Neuronal stem cell (in vitro differentiated cells): ENCODE data around the gene TMIE.

Source experiments
- DNase-seq: peaks from one replicate; pipeline ENCODE4 v3.0.0-alpha.2; 2013; ENCODE audit warnings: low spot score
- H2AFZ ChIP-seq: one replicate; pipeline ENCODE4 v1.6.1; 2013; ENCODE audit warnings: mild to moderate bottlenecking, low read length, inconsistent platforms
- H2AK5ac ChIP-seq: 2 replicates; pipeline ENCODE4 v1.6.1; 2013; ENCODE audit warnings: low read depth, mild to moderate bottlenecking, inconsistent platforms, low read length, moderate library complexity, mixed read lengths
- H2BK120ac ChIP-seq: 2 replicates; pipeline ENCODE4 v1.6.1; 2013; ENCODE audit warnings: low read depth, mild to moderate bottlenecking, inconsistent platforms, low read length, moderate library complexity, mixed read lengths
- H2BK12ac ChIP-seq: one replicate; pipeline ENCODE4 v1.6.1; 2013; ENCODE audit warnings: low read length, inconsistent platforms
- H2BK15ac ChIP-seq: 2 replicates; pipeline ENCODE4 v1.6.1; 2013; ENCODE audit warnings: mild to moderate bottlenecking, low read length, inconsistent platforms, mixed read lengths
- H2BK5ac ChIP-seq: one replicate; pipeline ENCODE4 v1.6.1; 2013; ENCODE audit warnings: inconsistent platforms, mild to moderate bottlenecking, low read length, moderate library complexity
- H3K14ac ChIP-seq: one replicate; pipeline ENCODE4 v1.6.1; 2013; ENCODE audit warnings: low read length, inconsistent platforms
- H3K18ac ChIP-seq: 2 replicates; pipeline ENCODE4 v1.6.1; 2013; ENCODE audit warnings: low read length, inconsistent platforms
- H3K23ac ChIP-seq: 2 replicates; pipeline ENCODE4 v1.6.1; 2013; ENCODE audit warnings: low read depth, mild to moderate bottlenecking, mixed read lengths, low read length, inconsistent platforms; ENCODE audit not compliant: poor library complexity
- H3K27ac ChIP-seq: replicated peaks from 3 replicates; pipeline ENCODE4 v1.5.1; 2013; ENCODE audit warnings: low read length, inconsistent platforms
- H3K27me3 ChIP-seq, 3 experiments: 2 replicates each; pipeline ENCODE4 v1.6.1; 2013; ENCODE audit warnings: low read length in 3 of 3, mild to moderate bottlenecking in 2 of 3, inconsistent platforms in 1 of 3, low read depth in 1 of 3, mixed read lengths in 1 of 3, moderate library complexity in 1 of 3; ENCODE audit not compliant: control insufficient read depth in 3 of 3, insufficient read depth in 3 of 3
- H3K36me3 ChIP-seq, 2 donors: replicated peaks in 1 of 2; 2 replicates each; pipeline ENCODE4 v1.6.1; 2013; ENCODE audit warnings: low read length in 2 of 2; ENCODE audit not compliant: control insufficient read depth in 2 of 2, insufficient read depth in 2 of 2
- H3K4ac ChIP-seq: 2 replicates; pipeline ENCODE4 v1.6.1; 2013; ENCODE audit warnings: inconsistent platforms, mild to moderate bottlenecking, low read length, moderate library complexity
- H3K4me1 ChIP-seq, 2 donors: 1 replicate in 1 of 2; 2 replicates in 1 of 2; pipeline ENCODE4 v1.6.1; 2013; ENCODE audit warnings: low read length in 2 of 2, low read depth in 1 of 2; ENCODE audit not compliant: control insufficient read depth in 2 of 2, insufficient read depth in 1 of 2
- H3K4me2 ChIP-seq: one replicate; pipeline ENCODE4 v1.6.1; 2013; ENCODE audit warnings: mild to moderate bottlenecking, low read length, inconsistent platforms; ENCODE audit not compliant: insufficient read depth, poor library complexity, severe bottlenecking
- H3K4me3 ChIP-seq, 2 donors: 2 replicates each; pipeline ENCODE4 v1.5.1; 2013; ENCODE audit warnings: low read length in 2 of 2, mild to moderate bottlenecking in 2 of 2, inconsistent platforms in 1 of 2, moderate library complexity in 1 of 2
- H3K79me1 ChIP-seq: one replicate; pipeline ENCODE4 v1.6.1; 2013; ENCODE audit warnings: low read depth, mild to moderate bottlenecking, inconsistent platforms, low read length, moderate library complexity
- H3K9ac ChIP-seq: one replicate; pipeline ENCODE4 v1.6.1; 2013; ENCODE audit warnings: mild to moderate bottlenecking, low read depth, low read length, inconsistent platforms; ENCODE audit not compliant: poor library complexity
- H3K9me3 ChIP-seq, 2 donors: replicated peaks in 1 of 2; 2 replicates each; pipeline versions ENCODE3 to v1.6.1; 2013; ENCODE audit warnings: low read length in 2 of 2, mild to moderate bottlenecking in 2 of 2, inconsistent platforms in 1 of 2, low read depth in 1 of 2, mixed read lengths in 1 of 2, moderate library complexity in 1 of 2; ENCODE audit not compliant: control insufficient read depth in 2 of 2, insufficient read depth in 1 of 2
- H4K8ac ChIP-seq: one replicate; pipeline ENCODE4 v1.6.1; 2013; ENCODE audit warnings: low read depth, mild to moderate bottlenecking, inconsistent platforms, low read length, moderate library complexity
- H4K91ac ChIP-seq: one replicate; pipeline ENCODE4 v1.6.1; 2013; ENCODE audit warnings: low read length, low read depth, mild to moderate bottlenecking, inconsistent platforms; ENCODE audit not compliant: poor library complexity
- WGBS, 2 donors: extraction: QIAGEN DNeasy Blood & Tissue Kit; methylation state at CpG; one replicate each; pipeline ENCODE4 v1.1.7; 2013; ENCODE audit warnings: missing lambda C conversion rate in 2 of 2, mixed read lengths in 1 of 2; ENCODE audit not compliant: insufficient read length in 2 of 2, insufficient replicate concordance in 1 of 2; ENCODE audit errors: extremely low coverage in 2 of 2; 5-methylcytosine and 5-hydroxymethylcytosine counted together

Gene TMIE

GRCh38 chr3:46667657-46668056, 33.5 kb upstream of the TMIE start:
- Histone ChIP-seq H2AFZ (no peak overlapping the region), H2BK5ac (no peak overlapping the region), H3K27me3 (peaks cover 0 to 3% (median 0%) of the 10 kb centered on the region in 3 experiments), H4K91ac (no peak overlapping the region), H3K23ac (no peak overlapping the region), H3K9me3 (no peaks in the 10 kb centered on the region), H3K4ac (no peak overlapping the region), H3K4me3 (no peak overlapping the region), H3K79me1 (no peaks in the 10 kb centered on the region), H3K36me3 (no peaks in the 10 kb centered on the region), H3K18ac (peak overlapping the region; percentile 21), H3K4me2 (no peak overlapping the region), H3K4me1 (peaks cover 0 to 15% of the 10 kb centered on the region in 2 donors), H2BK15ac (no peak overlapping the region), H2BK12ac (no peak overlapping the region), H2BK120ac (no peak overlapping the region), H3K14ac (no peak overlapping the region), H2AK5ac (no peak overlapping the region), H4K8ac (no peak overlapping the region), H3K27ac (no peak overlapping the region), H3K9ac (no peak overlapping the region)
- no CpG with 5 or more reads among the region's 9 CpGs for WGBS, 2 donors
- no peak for DNase-seq

- Histone ChIP-seq H3K27me3 (no peaks in the 10 kb centered on the region), H3K79me1 (no peaks in the 10 kb centered on the region), H2BK12ac (no peak overlapping the region), H3K18ac (no peak overlapping the region), H2BK5ac (no peak overlapping the region), H3K9ac (no peak overlapping the region), H3K9me3 (no peaks in the 10 kb centered on the region), H3K14ac (no peak overlapping the region), H2AFZ (no peak overlapping the region), H3K27ac (no peak overlapping the region), H2BK15ac (no peak overlapping the region), H3K4ac (no peak overlapping the region), H3K4me2 (no peak overlapping the region), H3K4me3 (no peak overlapping the region), H3K23ac (no peak overlapping the region), H3K36me3 (no peaks in the 10 kb centered on the region), H2AK5ac (no peak overlapping the region), H2BK120ac (no peak overlapping the region), H4K91ac (no peak overlapping the region), H3K4me1 (peaks cover 0 to 13% of the 10 kb centered on the region in 2 donors), H4K8ac (no peak overlapping the region)
- no CpG with 5 or more reads among the region's 8 CpGs for WGBS, 2 donors
- DNase-seq = no peak
Observed at GRCh38 chr3:46668116-46668515, 33.1 kb upstream of the TMIE start.

GRCh38 chr3:46668591-46668990, 32.6 kb upstream of the TMIE start:
- Histone ChIP-seq H2BK12ac (no peak overlapping the region), H2AK5ac (no peak overlapping the region), H2BK15ac (no peak overlapping the region), H2BK5ac (no peak overlapping the region), H2AFZ (no peak overlapping the region), H3K4me2 (no peak overlapping the region), H4K91ac (no peak overlapping the region), H3K79me1 (no peaks in the 10 kb centered on the region), H3K27me3 (no peaks in the 10 kb centered on the region), H3K36me3 (no peaks in the 10 kb centered on the region), H3K4me3 (no peak overlapping the region), H3K4me1 (peaks cover 0 to 14% of the 10 kb centered on the region in 2 donors), H3K9me3 (no peaks in the 10 kb centered on the region), H3K14ac (no peak overlapping the region), H3K27ac (no peak overlapping the region), H3K23ac (no peak overlapping the region), H2BK120ac (no peak overlapping the region), H3K18ac (peak overlapping the region; percentile 35), H3K9ac (no peak overlapping the region), H3K4ac (no peak overlapping the region), H4K8ac (no peak overlapping the region)
- WGBS, 2 donors = no CpG with 5 or more reads among the region's 2 CpGs
- DNase-seq = no peak

- Histone ChIP-seq H3K27ac (no peak overlapping the region), H3K4me3 (no peak overlapping the region), H2BK12ac (no peak overlapping the region), H3K9ac (no peak overlapping the region), H2AK5ac (peak overlapping the region; percentile 30), H3K79me1 (no peaks in the 10 kb centered on the region), H3K36me3 (no peaks in the 10 kb centered on the region), H4K91ac (no peak overlapping the region), H3K4me2 (no peak overlapping the region), H2AFZ (no peak overlapping the region), H2BK5ac (no peak overlapping the region), H2BK15ac (no peak overlapping the region), H3K9me3 (no peaks in the 10 kb centered on the region), H3K4me1 (peaks cover 0 to 8% of the 10 kb centered on the region in 2 donors), H3K23ac (no peak overlapping the region), H3K14ac (no peak overlapping the region), H3K4ac (no peak overlapping the region), H4K8ac (no peak overlapping the region), H2BK120ac (no peak overlapping the region), H3K18ac (peak overlapping the region; percentile 3), H3K27me3 (no peaks in the 10 kb centered on the region)
- DNase-seq = no peak
- WGBS, 2 donors = no CpG with 5 or more reads among the region's 9 CpGs
Observed at GRCh38 chr3:46669191-46669999, 31.8 kb upstream of the TMIE start.
